ENCODE measurements around the gene SIVA1. TPM values are rescaled to one million over a fixed set of nuclear protein-coding genes. Genes with fewer than 3 reads are reported as not detected.

Gene SIVA1
- total RNA-seq, 1 donor from 2014 or later, result 116 TPM

DNA sequence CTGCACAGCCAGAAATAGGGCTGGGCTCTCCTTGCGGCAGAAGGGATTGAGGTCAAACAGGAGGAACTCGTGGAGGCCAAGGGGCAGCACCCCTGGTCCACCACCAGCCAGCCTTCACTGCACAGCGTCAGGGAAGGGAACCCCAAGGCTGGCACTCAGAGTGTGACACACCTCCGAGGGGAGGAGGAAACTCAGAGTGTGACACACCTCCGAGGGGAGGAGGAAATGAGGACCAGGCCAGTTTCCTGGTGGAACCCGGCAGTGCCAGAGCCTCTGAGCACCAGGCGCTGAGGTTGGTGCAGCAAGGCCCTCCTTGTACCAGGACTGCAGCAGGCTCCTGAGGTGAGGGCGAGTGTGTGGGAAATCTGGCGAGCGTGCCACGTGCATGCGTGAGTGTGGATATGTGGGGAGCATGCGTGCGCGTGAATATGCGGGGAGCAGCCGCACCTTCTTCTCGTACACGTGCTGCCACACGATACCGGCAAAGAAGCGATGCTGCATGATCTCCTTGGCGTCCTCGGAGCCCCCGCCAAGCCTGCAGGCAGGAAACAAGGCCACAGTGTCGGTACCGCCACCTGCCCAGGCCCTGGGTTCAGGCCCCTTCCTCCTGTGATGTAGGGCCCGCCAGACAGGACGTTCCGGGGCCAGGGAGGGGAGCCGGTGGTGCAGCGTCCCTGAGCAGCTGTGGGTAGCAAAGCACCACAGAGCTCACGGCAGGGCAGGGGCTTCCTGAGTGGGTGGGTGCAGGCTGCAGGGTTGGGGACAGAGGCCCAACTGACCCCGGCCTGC is 19.2 kb downstream of the SIVA1 start:
- Mint-ChIP-seq H3K4me1 (ENCODE audit: low read depth) (peaks cover 19% of the 10 kb centered on the region), H3K36me3 (ENCODE audit: insufficient read depth) (peaks cover 22% of the 10 kb centered on the region), H3K27ac (peak overlapping the region; percentile 24), H3K27me3 (no peaks in the 10 kb centered on the region), H3K9me3 (ENCODE audit: low read depth) (peaks cover 2% of the 10 kb centered on the region), H3K4me3 (ENCODE audit: low read depth) (no peak overlapping the region)
- no peak for DNase-seq (ENCODE audit: low spot score, unreplicated experiment)
- TF ChIP-seq, protein P1, sequence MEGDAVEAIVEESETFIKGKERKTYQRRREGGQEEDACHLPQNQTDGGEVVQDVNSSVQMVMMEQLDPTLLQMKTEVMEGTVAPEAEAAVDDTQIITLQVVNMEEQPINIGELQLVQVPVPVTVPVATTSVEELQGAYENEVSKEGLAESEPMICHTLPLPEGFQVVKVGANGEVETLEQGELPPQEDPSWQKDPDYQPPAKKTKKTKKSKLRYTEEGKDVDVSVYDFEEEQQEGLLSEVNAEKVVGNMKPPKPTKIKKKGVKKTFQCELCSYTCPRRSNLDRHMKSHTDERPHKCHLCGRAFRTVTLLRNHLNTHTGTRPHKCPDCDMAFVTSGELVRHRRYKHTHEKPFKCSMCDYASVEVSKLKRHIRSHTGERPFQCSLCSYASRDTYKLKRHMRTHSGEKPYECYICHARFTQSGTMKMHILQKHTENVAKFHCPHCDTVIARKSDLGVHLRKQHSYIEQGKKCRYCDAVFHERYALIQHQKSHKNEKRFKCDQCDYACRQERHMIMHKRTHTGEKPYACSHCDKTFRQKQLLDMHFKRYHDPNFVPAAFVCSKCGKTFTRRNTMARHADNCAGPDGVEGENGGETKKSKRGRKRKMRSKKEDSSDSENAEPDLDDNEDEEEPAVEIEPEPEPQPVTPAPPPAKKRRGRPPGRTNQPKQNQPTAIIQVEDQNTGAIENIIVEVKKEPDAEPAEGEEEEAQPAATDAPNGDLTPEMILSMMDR (IDR thresholded peaks at IDR 0.05; ENCODE audit: unreplicated experiment), result no peak

DNA sequence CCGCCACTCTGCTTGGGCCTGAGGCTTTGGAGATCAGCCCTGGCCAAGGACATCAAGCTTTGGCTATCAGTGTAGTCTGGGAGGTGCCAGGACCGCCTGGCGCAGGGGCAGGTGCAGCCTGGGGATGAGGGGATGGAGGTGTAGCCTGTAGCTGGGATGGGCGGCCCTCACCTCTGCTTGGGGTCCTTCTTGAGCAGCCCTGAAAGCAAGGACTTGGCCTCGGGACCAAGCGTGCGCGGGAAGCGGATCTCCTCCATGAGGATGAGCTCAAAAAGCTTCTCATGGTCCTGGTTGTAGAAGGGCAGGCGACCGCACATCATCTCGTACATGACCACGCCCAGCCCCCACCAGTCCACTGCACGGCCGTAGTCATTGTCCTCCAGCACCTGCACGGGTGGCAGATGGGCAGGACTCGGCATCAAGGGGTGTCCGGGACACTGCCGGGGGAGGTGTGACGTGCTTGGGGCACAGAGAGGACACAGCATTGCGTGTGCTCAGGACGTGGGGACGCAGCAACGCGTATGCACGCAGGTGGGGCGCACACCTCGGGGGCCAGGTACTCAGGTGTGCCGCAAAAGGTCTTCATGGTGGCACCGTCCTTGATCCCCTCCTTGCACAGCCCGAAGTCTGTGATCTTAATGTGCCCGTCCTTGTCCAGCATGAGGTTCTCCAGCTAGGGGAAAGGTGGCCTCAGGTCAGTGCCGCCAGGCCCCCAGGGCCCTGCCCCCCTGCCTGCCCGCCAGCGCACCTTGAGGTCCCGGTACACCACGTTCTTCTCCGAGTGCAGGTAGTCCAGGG is 20.0 kb downstream of the SIVA1 start:
- Mint-ChIP-seq H3K27me3 (no peaks in the 10 kb centered on the region), H3K36me3 (ENCODE audit: insufficient read depth) (peaks cover 22% of the 10 kb centered on the region), H3K27ac (no peak overlapping the region), H3K4me3 (ENCODE audit: low read depth) (no peak overlapping the region), H3K4me1 (ENCODE audit: low read depth) (peaks cover 12% of the 10 kb centered on the region), H3K9me3 (ENCODE audit: low read depth) (peaks cover 2% of the 10 kb centered on the region)
- TF ChIP-seq, protein P1 (IDR thresholded peaks at IDR 0.05; ENCODE audit: unreplicated experiment), result no peak
- no peak for DNase-seq (ENCODE audit: low spot score, unreplicated experiment)

DNA sequence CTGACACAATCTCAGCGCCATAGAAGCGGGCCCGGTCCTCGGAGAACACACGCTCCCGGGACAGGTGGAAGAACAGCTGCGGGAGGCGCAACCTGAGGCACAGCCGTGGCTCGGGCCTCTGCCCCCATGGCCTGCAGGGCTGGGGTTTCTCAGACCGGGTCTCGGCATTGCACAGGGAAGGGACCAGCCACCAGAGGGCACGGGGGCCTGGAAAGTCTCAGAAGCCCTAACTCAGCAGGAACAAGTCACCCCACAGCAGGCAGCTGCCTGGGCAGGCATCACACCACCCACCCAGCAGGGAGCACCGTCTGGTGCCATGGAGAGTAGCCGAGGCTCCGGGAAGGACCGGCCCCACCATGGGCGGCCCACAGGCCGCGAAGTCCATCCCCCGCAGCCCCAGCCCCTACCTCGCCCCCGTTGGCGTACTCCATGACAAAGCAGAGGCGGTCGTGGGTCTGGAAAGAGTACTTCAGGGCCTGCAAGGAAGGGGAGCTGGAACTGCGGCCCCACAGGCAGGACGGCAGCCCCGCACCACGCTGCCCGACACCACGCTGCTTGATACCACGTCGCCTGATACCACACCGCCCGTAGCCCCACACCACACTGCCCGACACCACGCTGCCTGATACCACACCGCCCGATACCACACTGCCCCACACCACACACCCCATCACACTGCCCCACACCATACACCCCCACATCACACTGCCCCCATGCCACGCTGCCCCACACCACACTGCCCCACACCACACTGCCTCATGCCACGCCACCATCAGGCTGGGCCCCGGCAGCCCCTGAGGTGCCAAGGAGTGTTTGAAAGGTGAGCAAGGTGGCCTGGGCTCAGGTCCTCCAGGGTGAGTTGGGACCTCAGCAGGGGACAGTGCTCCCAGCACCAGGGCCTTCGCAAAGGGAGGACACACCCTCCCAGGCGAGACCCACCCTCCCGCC is 20.8 kb downstream of the SIVA1 start:
- TF ChIP-seq, protein P1 (IDR thresholded peaks at IDR 0.05; ENCODE audit: unreplicated experiment), result no peak
- H3K27me3 Mint-ChIP-seq, result no peaks in the 10 kb centered on the region
- H3K9me3 Mint-ChIP-seq (ENCODE audit: low read depth), result peaks cover 2% of the 10 kb centered on the region
- H3K4me1 Mint-ChIP-seq (ENCODE audit: low read depth), result peaks cover 7% of the 10 kb centered on the region
- peaks cover 21% of the 10 kb centered on the region for H3K36me3 Mint-ChIP-seq (ENCODE audit: insufficient read depth)
- no peak for DNase-seq (ENCODE audit: low spot score, unreplicated experiment)
- H3K4me3 Mint-ChIP-seq (ENCODE audit: low read depth), result no peak overlapping the region
- H3K27ac Mint-ChIP-seq, result no peak overlapping the region

DNA sequence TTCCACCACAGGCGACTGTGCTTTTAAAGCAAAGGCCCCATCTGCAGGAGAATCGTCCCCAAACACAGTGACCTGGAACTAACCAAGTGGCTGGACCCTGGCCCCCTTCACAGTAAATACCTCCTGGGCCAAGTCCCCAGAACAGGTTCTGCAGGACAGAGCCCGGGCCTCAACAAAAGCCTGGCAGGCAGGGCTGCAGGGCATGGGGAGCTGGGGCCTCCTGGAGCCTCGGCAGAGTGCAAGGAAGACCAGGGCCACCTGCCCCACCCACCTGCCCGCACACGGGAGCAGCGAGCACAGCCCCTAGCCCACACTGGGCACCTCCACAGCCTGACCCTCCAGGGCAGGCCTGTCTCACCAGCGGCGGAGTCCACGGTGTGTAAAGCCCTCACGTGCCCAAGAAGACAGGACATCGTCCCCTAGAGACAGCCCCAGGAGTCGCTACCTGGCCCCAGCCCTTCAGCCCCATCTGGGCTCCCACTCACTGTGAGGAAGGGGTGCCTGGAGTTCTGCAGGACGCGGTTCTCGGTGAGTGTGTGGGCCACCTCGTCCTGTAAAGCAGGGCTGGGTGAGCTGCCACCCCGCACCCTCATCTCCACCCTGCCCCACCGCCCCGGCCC is 21.6 kb downstream of the SIVA1 start:
- Mint-ChIP-seq H3K4me1 (ENCODE audit: low read depth) (peaks cover 7% of the 10 kb centered on the region), H3K27me3 (no peaks in the 10 kb centered on the region), H3K27ac (no peak overlapping the region), H3K4me3 (ENCODE audit: low read depth) (no peak overlapping the region), H3K36me3 (ENCODE audit: insufficient read depth) (peaks cover 21% of the 10 kb centered on the region), H3K9me3 (ENCODE audit: low read depth) (peaks cover 2% of the 10 kb centered on the region)
- TF ChIP-seq, protein P1 (IDR thresholded peaks at IDR 0.05; ENCODE audit: unreplicated experiment), result no peak
- DNase-seq (ENCODE audit: low spot score, unreplicated experiment), result no peak

Measured in progenitor cell of endocrine pancreas (in vitro differentiated cells).